Muscle layer of duodenum (tissue), 2 donors: ENCODE results near the gene ARHGEF4.

Source experiments
- H3K27ac ChIP-seq: one replicate; pipeline ENCODE4 v1.7.0; 2013; ENCODE audit warnings: mild to moderate bottlenecking, low read length
- H3K27me3 ChIP-seq: one replicate; pipeline ENCODE4 v1.7.0; 2013; ENCODE audit warnings: low read depth, mild to moderate bottlenecking, control low read depth, low read length
- H3K36me3 ChIP-seq, 2 donors: one replicate each; pipeline ENCODE4 v1.7.0; 2013; ENCODE audit warnings: low read length in 2 of 2, control low read depth in 1 of 2, mild to moderate bottlenecking in 1 of 2; ENCODE audit not compliant: insufficient read depth in 2 of 2, control insufficient read depth in 1 of 2
- H3K4me1 ChIP-seq, 2 donors: one replicate each; pipeline ENCODE4 v1.7.0; 2013; ENCODE audit warnings: low read length in 2 of 2, mild to moderate bottlenecking in 2 of 2, control low read depth in 1 of 2, moderate library complexity in 1 of 2; ENCODE audit not compliant: insufficient read depth in 2 of 2, control insufficient read depth in 1 of 2
- H3K4me3 ChIP-seq, 2 donors: one replicate each; pipeline ENCODE4 v1.7.0; 2013; ENCODE audit warnings: low read length in 2 of 2, low read depth in 1 of 2, mild to moderate bottlenecking in 1 of 2
- H3K9me3 ChIP-seq, 2 donors: one replicate each; pipeline ENCODE4 v1.7.0; 2013; ENCODE audit warnings: low read length in 2 of 2, control low read depth in 1 of 2, mild to moderate bottlenecking in 1 of 2; ENCODE audit not compliant: control insufficient read depth in 1 of 2
- donor health status: healthy.

The ARHGEF4 gene

GRCh38 chr2:130837811-130838565 lies 1.3 kb downstream of the ARHGEF4 start:
- peaks cover 17% of the 10 kb centered on the region for H3K27me3 ChIP-seq

GRCh38 chr2:130839011-130839780 lies 2.5 kb downstream of the ARHGEF4 start:
- no peaks in the 10 kb centered on the region for H3K9me3 ChIP-seq
- H3K4me3 ChIP-seq: no peak overlapping the region
- H3K27ac ChIP-seq: no peak overlapping the region
- H3K36me3 ChIP-seq: no peaks in the 10 kb centered on the region
- peaks cover 17% of the 10 kb centered on the region for H3K27me3 ChIP-seq
- peaks cover 0 to 6% of the 10 kb centered on the region in 2 donors for H3K4me1 ChIP-seq

More at GRCh38 chr2:130837811-130838565, 1.3 kb downstream of the ARHGEF4 start:
- Histone ChIP-seq H3K27ac (no peak overlapping the region), H3K4me1 (peaks cover 0 to 6% of the 10 kb centered on the region in 2 donors), H3K9me3 (no peaks in the 10 kb centered on the region), H3K4me3 (no peak overlapping the region), H3K36me3 (no peaks in the 10 kb centered on the region)

GRCh38 chr2:130840506-130840905 lies 3.8 kb downstream of the ARHGEF4 start:
- H3K27ac ChIP-seq: no peak overlapping the region
- H3K4me1 ChIP-seq: peaks cover 0 to 6% of the 10 kb centered on the region in 2 donors
- no peaks in the 10 kb centered on the region for H3K9me3 ChIP-seq
- H3K36me3 ChIP-seq: no peaks in the 10 kb centered on the region
- H3K4me3 ChIP-seq: no peak overlapping the region
- peaks cover 15% of the 10 kb centered on the region for H3K27me3 ChIP-seq

GRCh38 chr2:130841741-130842365 lies 5.1 kb downstream of the ARHGEF4 start:
- H3K4me3 ChIP-seq: no peak overlapping the region
- no peaks in the 10 kb centered on the region for H3K36me3 ChIP-seq
- peaks cover 9% of the 10 kb centered on the region for H3K27me3 ChIP-seq
- H3K4me1 ChIP-seq: peaks cover 0 to 5% of the 10 kb centered on the region in 2 donors
- no peaks in the 10 kb centered on the region for H3K9me3 ChIP-seq
- H3K27ac ChIP-seq: no peak overlapping the region

GRCh38 chr2:130842770-130843169 lies 6.1 kb downstream of the ARHGEF4 start:
- no peaks in the 10 kb centered on the region for H3K9me3 ChIP-seq
- peaks cover 9% of the 10 kb centered on the region for H3K27me3 ChIP-seq
- H3K36me3 ChIP-seq: no peaks in the 10 kb centered on the region
- H3K27ac ChIP-seq: no peak overlapping the region
- H3K4me3 ChIP-seq: no peak overlapping the region
- H3K4me1 ChIP-seq: no peaks in the 10 kb centered on the region

- peaks cover 5% of the 10 kb centered on the region for H3K27me3 ChIP-seq
- H3K27ac ChIP-seq: no peak overlapping the region
- no peaks in the 10 kb centered on the region for H3K36me3 ChIP-seq
- H3K9me3 ChIP-seq: no peaks in the 10 kb centered on the region
- H3K4me1 ChIP-seq: no peaks in the 10 kb centered on the region
- no peak overlapping the region for H3K4me3 ChIP-seq
These were observed 6.7 kb downstream of the ARHGEF4 start for GRCh38 chr2:130843321-130843985.

- Histone ChIP-seq H3K36me3 (no peaks in the 10 kb centered on the region), H3K9me3 (no peaks in the 10 kb centered on the region), H3K4me3 (no peak overlapping the region), H3K27me3 (peaks cover 2% of the 10 kb centered on the region), H3K4me1 (no peaks in the 10 kb centered on the region), H3K27ac (no peak overlapping the region)
These were observed 7.4 kb downstream of the ARHGEF4 start for GRCh38 chr2:130844161-130844560.

- Histone ChIP-seq H3K4me3 (no peak overlapping the region), H3K27ac (no peak overlapping the region), H3K36me3 (no peaks in the 10 kb centered on the region), H3K4me1 (no peaks in the 10 kb centered on the region), H3K27me3 (no peaks in the 10 kb centered on the region), H3K9me3 (no peaks in the 10 kb centered on the region)
These were observed 8.9 kb downstream of the ARHGEF4 start for GRCh38 chr2:130845505-130846085.

GRCh38 chr2:130846233-130846632 lies 9.5 kb downstream of the ARHGEF4 start:
- Histone ChIP-seq H3K27ac (no peak overlapping the region), H3K9me3 (no peaks in the 10 kb centered on the region), H3K4me1 (no peaks in the 10 kb centered on the region)

GRCh38 chr2:130846686-130847375 lies 10.1 kb downstream of the ARHGEF4 start:
- H3K27ac ChIP-seq: no peak overlapping the region
- H3K9me3 ChIP-seq: no peaks in the 10 kb centered on the region
- H3K36me3 ChIP-seq: no peaks in the 10 kb centered on the region
- no peaks in the 10 kb centered on the region for H3K4me1 ChIP-seq
- no peaks in the 10 kb centered on the region for H3K27me3 ChIP-seq
- no peak overlapping the region for H3K4me3 ChIP-seq

More at GRCh38 chr2:130846233-130846632, 9.5 kb downstream of the ARHGEF4 start:
- Histone ChIP-seq H3K27me3 (no peaks in the 10 kb centered on the region), H3K4me3 (no peak overlapping the region), H3K36me3 (no peaks in the 10 kb centered on the region)
